WTC11 (cell line): Measurements from ENCODE around the gene CD300E. TPM values are rescaled to one million over a fixed set of nuclear protein-coding genes. Genes with fewer than 3 reads are reported as not detected.

Source experiments
- ATAC-seq: fragments of 200-7000 bp; cut with Tn5 transposase; 2 replicates; pipeline ENCODE4 v1.10.0; 2021; ENCODE audit warnings: mild to moderate bottlenecking, moderate library complexity
- CTCF ChIA-PET: fragments of 300-600 bp; sonication (Branson Sonifier 250); formaldehyde crosslinking; loops from one replicate; lab custom pipeline; 2021; ENCODE audit warnings: antibody characterized with exemption; lab: Charles Lee
- POLR2A ChIA-PET: fragments of 350-600 bp; sonication (Branson Sonifier 250); formaldehyde crosslinking; loops from one replicate; lab custom pipeline; 2021; ENCODE audit warnings: antibody characterized with exemption; lab: Charles Lee
- DNase-seq: peaks from one replicate; pipeline ENCODE4 v3.0.0; 2021; ENCODE audit warnings: low spot score
- H3K27ac Mint-ChIP-seq: 2 replicates; pipeline ENCODE4 v1.8.0; 2021; ENCODE audit warnings: mixed read lengths
- H3K27me3 Mint-ChIP-seq: 2 replicates; pipeline ENCODE4 v1.8.0; 2021; ENCODE audit warnings: low read depth, mild to moderate bottlenecking, moderate library complexity, mixed read lengths
- H3K36me3 Mint-ChIP-seq: 2 replicates; pipeline ENCODE4 v1.8.0; 2021; ENCODE audit warnings: mixed read lengths
- H3K4me1 Mint-ChIP-seq: 2 replicates; pipeline ENCODE4 v1.8.0; 2022; ENCODE audit warnings: mixed read lengths
- H3K4me3 Mint-ChIP-seq: 2 replicates; pipeline ENCODE4 v1.8.0; 2021; ENCODE audit warnings: mild to moderate bottlenecking, moderate library complexity, mixed read lengths
- H3K9me3 Mint-ChIP-seq: 2 replicates; pipeline ENCODE4 v1.8.0; 2021; ENCODE audit warnings: mixed read lengths
- CREM ChIP-seq: sonication (generic); formaldehyde crosslinking; IDR thresholded peaks from 2 replicates; pipeline ENCODE4 v1.8.1; 2022; ENCODE audit warnings: mild to moderate bottlenecking, missing genetic modification reagents, moderate library complexity
- ELF4 ChIP-seq: sonication (generic); formaldehyde crosslinking; IDR thresholded peaks from 2 replicates; pipeline ENCODE4 v1.8.1; 2022; ENCODE audit warnings: low read depth, mild to moderate bottlenecking, moderate library complexity, missing genetic modification reagents
- JAZF1 ChIP-seq: fragments of 250-450 bp; sonication (Bioruptor Pico); IDR thresholded peaks from 2 replicates; pipeline ENCODE4 v1.9.0; 2021; ENCODE audit warnings: moderate library complexity, mild to moderate bottlenecking, inconsistent platforms
- MAX ChIP-seq: sonication (generic); formaldehyde crosslinking; IDR thresholded peaks from 2 replicates; pipeline ENCODE4 v1.8.0; 2022; ENCODE audit warnings: mild to moderate bottlenecking, missing genetic modification reagents
- NFE2L1 ChIP-seq: sonication (generic); formaldehyde crosslinking; IDR thresholded peaks from 2 replicates; pipeline ENCODE4 v1.8.1; 2023; ENCODE audit warnings: missing genetic modification reagents
- NR1H2 ChIP-seq: sonication (generic); formaldehyde crosslinking; IDR thresholded peaks from 2 replicates; pipeline ENCODE4 v1.9.0; 2021; ENCODE audit warnings: mild to moderate bottlenecking, moderate library complexity, missing genetic modification reagents
- NR2C2 ChIP-seq: sonication (generic); formaldehyde crosslinking; IDR thresholded peaks from 2 replicates; pipeline ENCODE4 v1.8.0; 2022; ENCODE audit warnings: mild to moderate bottlenecking, missing genetic modification reagents
- OVOL2 ChIP-seq: fragments of 250-450 bp; sonication (Bioruptor Pico); IDR thresholded peaks from 2 replicates; pipeline ENCODE4 v1.9.0; 2021; ENCODE audit warnings: mild to moderate bottlenecking, borderline replicate concordance
- RORB ChIP-seq: fragments of 250-450 bp; sonication (Bioruptor Pico); IDR thresholded peaks from 2 replicates; pipeline ENCODE4 v1.9.0; 2021; ENCODE audit warnings: mild to moderate bottlenecking
- TCF7 ChIP-seq: sonication (generic); formaldehyde crosslinking; IDR thresholded peaks from 2 replicates; pipeline ENCODE4 v1.8.0; 2022; ENCODE audit warnings: mild to moderate bottlenecking, low read depth, missing genetic modification reagents, moderate library complexity
- TEAD4 ChIP-seq: sonication (generic); formaldehyde crosslinking; IDR thresholded peaks from 2 replicates; pipeline ENCODE4 v1.8.0; 2022; ENCODE audit warnings: mild to moderate bottlenecking, missing genetic modification reagents
- ZNF138 ChIP-seq: sonication (generic); formaldehyde crosslinking; conservative IDR thresholded peaks from 2 replicates; pipeline ENCODE4 v1.8.1; 2022; ENCODE audit warnings: mild to moderate bottlenecking, moderate library complexity, missing genetic modification reagents
- ZNF232 ChIP-seq: sonication (generic); formaldehyde crosslinking; IDR thresholded peaks from 2 replicates; pipeline ENCODE4 v1.8.0; 2022; ENCODE audit warnings: mild to moderate bottlenecking, missing genetic modification reagents
- ZSCAN18 ChIP-seq: fragments of 250-450 bp; sonication (Bioruptor Pico); IDR thresholded peaks from 2 replicates; pipeline ENCODE4 v2.1.2; 2022; ENCODE audit warnings: mild to moderate bottlenecking, moderate library complexity
- total RNA-seq: library from RNA; stranded (reverse); gene quantifications from 3 replicates; pipeline ENCODE4 v1.2.3, GENCODE V29; 2021
- TF ChIP-seq, protein P1 (sequence below): sonication (generic); formaldehyde crosslinking; IDR thresholded peaks from 2 replicates; pipeline ENCODE4 v1.8.1; 2023; ENCODE audit warnings: mild to moderate bottlenecking, moderate library complexity, missing genetic modification reagents
- TF ChIP-seq, protein P2 (sequence below): sonication (generic); formaldehyde crosslinking; IDR thresholded peaks from 2 replicates; pipeline ENCODE4 v1.8.0; 2023; ENCODE audit warnings: mild to moderate bottlenecking, missing genetic modification reagents
- TF ChIP-seq, protein P3 (sequence below): sonication (generic); formaldehyde crosslinking; IDR thresholded peaks from 2 replicates; pipeline ENCODE4 v1.8.1; 2022; ENCODE audit warnings: mild to moderate bottlenecking, moderate library complexity, missing genetic modification reagents
- TF ChIP-seq, protein P4 (sequence below): sonication (generic); formaldehyde crosslinking; IDR thresholded peaks from 2 replicates; pipeline ENCODE4 v1.8.1; 2022; ENCODE audit warnings: low read depth, mild to moderate bottlenecking, moderate library complexity, missing genetic modification reagents, borderline replicate concordance
- TF ChIP-seq, protein P5 (sequence below): sonication (generic); formaldehyde crosslinking; IDR thresholded peaks from 2 replicates; pipeline ENCODE4 v1.8.1; 2023; ENCODE audit warnings: mild to moderate bottlenecking, missing genetic modification reagents, moderate library complexity

Gene CD300E
- total RNA-seq, 1 experiment from 2014 or later, result not detected

- TF ChIP-seq, protein P1, sequence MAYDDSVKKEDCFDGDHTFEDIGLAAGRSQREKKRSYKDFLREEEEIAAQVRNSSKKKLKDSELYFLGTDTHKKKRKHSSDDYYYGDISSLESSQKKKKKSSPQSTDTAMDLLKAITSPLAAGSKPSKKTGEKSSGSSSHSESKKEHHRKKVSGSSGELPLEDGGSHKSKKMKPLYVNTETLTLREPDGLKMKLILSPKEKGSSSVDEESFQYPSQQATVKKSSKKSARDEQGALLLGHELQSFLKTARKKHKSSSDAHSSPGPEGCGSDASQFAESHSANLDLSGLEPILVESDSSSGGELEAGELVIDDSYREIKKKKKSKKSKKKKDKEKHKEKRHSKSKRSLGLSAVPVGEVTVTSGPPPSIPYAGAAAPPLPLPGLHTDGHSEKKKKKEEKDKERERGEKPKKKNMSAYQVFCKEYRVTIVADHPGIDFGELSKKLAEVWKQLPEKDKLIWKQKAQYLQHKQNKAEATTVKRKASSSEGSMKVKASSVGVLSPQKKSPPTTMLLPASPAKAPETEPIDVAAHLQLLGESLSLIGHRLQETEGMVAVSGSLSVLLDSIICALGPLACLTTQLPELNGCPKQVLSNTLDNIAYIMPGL, result no peak
- no peak for TF ChIP-seq NR2C2
Observed at GRCh38 chr17:74604200-74604599, 19.3 kb downstream of the CD300E start (continued).

DNA sequence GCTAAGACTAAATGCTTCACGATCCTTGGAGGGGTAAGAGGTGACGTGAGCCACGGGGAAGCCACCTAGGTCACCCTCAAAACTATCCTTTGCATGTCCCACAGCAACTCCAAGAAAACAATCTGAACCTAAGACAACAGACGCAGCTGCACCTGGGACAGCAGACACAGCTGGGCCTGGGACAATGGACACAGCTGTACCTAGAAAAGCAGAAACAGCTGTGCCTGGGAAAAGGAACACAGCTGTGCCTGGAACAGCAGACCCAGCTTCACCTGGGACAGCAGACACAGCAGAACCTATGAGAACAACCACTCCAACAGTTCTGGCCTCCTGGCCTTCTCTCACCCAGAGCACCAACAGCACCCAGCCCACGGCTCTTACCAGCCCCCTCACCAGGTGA is 19.8 kb downstream of the CD300E start:
- POLR2A ChIA-PET, result no interaction called here
- TF ChIP-seq NFE2L1 (no peak), OVOL2 (CRISPR knock-in tag) (no peak), NR1H2 (CRISPR knock-in tag) (no peak), ZNF232 (no peak), ZNF138 (CRISPR knock-in tag) (no peak), TCF7 (CRISPR knock-in tag) (no peak), TEAD4 (CRISPR knock-in tag) (no peak)
- TF ChIP-seq, protein P2, sequence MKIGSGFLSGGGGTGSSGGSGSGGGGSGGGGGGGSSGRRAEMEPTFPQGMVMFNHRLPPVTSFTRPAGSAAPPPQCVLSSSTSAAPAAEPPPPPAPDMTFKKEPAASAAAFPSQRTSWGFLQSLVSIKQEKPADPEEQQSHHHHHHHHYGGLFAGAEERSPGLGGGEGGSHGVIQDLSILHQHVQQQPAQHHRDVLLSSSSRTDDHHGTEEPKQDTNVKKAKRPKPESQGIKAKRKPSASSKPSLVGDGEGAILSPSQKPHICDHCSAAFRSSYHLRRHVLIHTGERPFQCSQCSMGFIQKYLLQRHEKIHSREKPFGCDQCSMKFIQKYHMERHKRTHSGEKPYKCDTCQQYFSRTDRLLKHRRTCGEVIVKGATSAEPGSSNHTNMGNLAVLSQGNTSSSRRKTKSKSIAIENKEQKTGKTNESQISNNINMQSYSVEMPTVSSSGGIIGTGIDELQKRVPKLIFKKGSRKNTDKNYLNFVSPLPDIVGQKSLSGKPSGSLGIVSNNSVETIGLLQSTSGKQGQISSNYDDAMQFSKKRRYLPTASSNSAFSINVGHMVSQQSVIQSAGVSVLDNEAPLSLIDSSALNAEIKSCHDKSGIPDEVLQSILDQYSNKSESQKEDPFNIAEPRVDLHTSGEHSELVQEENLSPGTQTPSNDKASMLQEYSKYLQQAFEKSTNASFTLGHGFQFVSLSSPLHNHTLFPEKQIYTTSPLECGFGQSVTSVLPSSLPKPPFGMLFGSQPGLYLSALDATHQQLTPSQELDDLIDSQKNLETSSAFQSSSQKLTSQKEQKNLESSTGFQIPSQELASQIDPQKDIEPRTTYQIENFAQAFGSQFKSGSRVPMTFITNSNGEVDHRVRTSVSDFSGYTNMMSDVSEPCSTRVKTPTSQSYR, result no peak
- DNase-seq (no peak), ATAC-seq (no peak)
- peaks cover 6% of the 10 kb centered on the region for H3K27me3 Mint-ChIP-seq
- no peaks in the 10 kb centered on the region for H3K36me3 Mint-ChIP-seq
- CTCF ChIA-PET, result interaction anchor here (1.1 to 3.4 kb wide), 10 partner anchors 30 to 235 kb away, joined by 3 to 17 read pairs (median 4); no protein-coding TSS in a partner anchor
- H3K4me3 Mint-ChIP-seq, result no peak overlapping the region
- H3K27ac Mint-ChIP-seq, result no peak overlapping the region
- no peaks in the 10 kb centered on the region for H3K9me3 Mint-ChIP-seq
- H3K4me1 Mint-ChIP-seq, result peaks cover 2% of the 10 kb centered on the region

DNA sequence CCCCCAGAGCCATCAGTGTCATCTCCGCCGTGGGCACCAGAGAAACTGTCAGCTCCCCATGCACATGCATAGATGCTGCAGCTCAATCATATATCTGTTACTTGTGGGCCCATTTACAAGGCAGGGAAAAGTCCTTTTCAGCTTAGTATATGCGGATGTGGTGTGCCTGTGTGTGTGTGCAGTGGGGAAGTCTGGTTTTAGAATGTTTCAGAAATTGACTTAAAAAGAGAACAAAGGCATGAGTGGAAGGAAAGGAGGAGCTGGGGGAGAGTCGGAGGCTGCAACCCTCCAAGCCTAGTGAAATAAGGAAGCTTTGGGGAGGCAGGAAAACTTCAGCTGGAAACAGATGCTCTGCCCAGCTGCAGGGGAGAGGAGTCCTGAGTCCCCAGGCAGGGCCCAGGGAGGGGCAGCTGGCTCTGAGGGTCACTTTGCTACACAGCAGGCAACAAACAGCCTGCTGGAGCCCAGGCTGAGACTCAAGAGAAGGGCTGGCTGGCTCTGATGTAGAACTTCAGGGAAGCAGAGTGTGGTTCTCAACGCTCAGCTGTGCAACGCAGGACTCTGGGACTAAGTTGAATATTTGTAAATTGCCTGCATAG is 20.4 kb downstream of the CD300E start:
- Mint-ChIP-seq H3K4me3 (no peak overlapping the region), H3K27me3 (peaks cover 6% of the 10 kb centered on the region), H3K27ac (no peak overlapping the region), H3K9me3 (no peaks in the 10 kb centered on the region), H3K4me1 (peaks cover 7% of the 10 kb centered on the region), H3K36me3 (no peaks in the 10 kb centered on the region)
- no peak for DNase-seq
- TF ChIP-seq ELF4 (no peak), JAZF1 (no peak), ZSCAN18 (CRISPR knock-in tag) (no peak), MAX (CRISPR knock-in tag) (no peak), RORB (CRISPR knock-in tag) (no peak), CREM (CRISPR knock-in tag) (no peak)
- TF ChIP-seq, protein P3, sequence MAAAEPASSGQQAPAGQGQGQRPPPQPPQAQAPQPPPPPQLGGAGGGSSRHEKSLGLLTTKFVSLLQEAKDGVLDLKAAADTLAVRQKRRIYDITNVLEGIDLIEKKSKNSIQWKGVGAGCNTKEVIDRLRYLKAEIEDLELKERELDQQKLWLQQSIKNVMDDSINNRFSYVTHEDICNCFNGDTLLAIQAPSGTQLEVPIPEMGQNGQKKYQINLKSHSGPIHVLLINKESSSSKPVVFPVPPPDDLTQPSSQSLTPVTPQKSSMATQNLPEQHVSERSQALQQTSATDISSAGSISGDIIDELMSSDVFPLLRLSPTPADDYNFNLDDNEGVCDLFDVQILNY (CRISPR knock-in tag), result no peak
- TF ChIP-seq, protein P4, sequence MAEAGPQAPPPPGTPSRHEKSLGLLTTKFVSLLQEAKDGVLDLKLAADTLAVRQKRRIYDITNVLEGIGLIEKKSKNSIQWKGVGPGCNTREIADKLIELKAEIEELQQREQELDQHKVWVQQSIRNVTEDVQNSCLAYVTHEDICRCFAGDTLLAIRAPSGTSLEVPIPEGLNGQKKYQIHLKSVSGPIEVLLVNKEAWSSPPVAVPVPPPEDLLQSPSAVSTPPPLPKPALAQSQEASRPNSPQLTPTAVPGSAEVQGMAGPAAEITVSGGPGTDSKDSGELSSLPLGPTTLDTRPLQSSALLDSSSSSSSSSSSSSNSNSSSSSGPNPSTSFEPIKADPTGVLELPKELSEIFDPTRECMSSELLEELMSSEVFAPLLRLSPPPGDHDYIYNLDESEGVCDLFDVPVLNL (CRISPR knock-in tag), result no peak
- TF ChIP-seq, protein P5, sequence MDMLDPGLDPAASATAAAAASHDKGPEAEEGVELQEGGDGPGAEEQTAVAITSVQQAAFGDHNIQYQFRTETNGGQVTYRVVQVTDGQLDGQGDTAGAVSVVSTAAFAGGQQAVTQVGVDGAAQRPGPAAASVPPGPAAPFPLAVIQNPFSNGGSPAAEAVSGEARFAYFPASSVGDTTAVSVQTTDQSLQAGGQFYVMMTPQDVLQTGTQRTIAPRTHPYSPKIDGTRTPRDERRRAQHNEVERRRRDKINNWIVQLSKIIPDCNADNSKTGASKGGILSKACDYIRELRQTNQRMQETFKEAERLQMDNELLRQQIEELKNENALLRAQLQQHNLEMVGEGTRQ (CRISPR knock-in tag), result no peak
- CTCF ChIA-PET, result interaction anchor here (1.1 to 3.4 kb wide), 13 partner anchors 21 to 234 kb away, joined by 3 to 17 read pairs (median 5); no protein-coding TSS in a partner anchor
- no peak for ATAC-seq
- POLR2A ChIA-PET, result no interaction called here
